Activated T-helper 1 cell treated with anti-CD3 and anti-CD28 coated beads, Interleukin-12 subunit alpha, Interleukin-12 subunit beta, Interleukin-2, Interleukin-4 antibody, amounts not matched to agents 30 ng/mL and 10 ng/mL and 1 ng/mL, durations not matched to agents 14 hours and 24 hours and 36 hours (primary cell): ENCODE results near the gene EGLN3. TPM values are rescaled to one million over a fixed set of nuclear protein-coding genes. Genes with fewer than 3 reads are reported as not detected.
A peak's percentile ranks its signal among the peaks of the same experiment; 100 is the strongest.

Experiments used
- DNase-seq: peaks from one replicate; pipeline ENCODE4 v3.0.0; 2021; ENCODE audit warnings: low spot score
- H3K27ac Mint-ChIP-seq: one replicate; pipeline ENCODE4 v1.8.0; 2021; ENCODE audit warnings: mild to moderate bottlenecking, mixed read lengths
- H3K27me3 Mint-ChIP-seq: one replicate; pipeline ENCODE4 v1.8.0; 2022; ENCODE audit warnings: mild to moderate bottlenecking, moderate library complexity, mixed read lengths; ENCODE audit not compliant: insufficient read depth
- H3K36me3 Mint-ChIP-seq: one replicate; pipeline ENCODE4 v1.8.0; 2021; ENCODE audit warnings: low read depth, mixed read lengths
- H3K4me1 Mint-ChIP-seq: one replicate; pipeline ENCODE4 v1.8.0; 2021; ENCODE audit warnings: low read depth, mixed read lengths
- H3K4me3 Mint-ChIP-seq: one replicate; pipeline ENCODE4 v1.8.0; 2021; ENCODE audit warnings: mild to moderate bottlenecking, moderate library complexity, mixed read lengths
- H3K9me3 Mint-ChIP-seq: one replicate; pipeline ENCODE4 v1.8.0; 2021; ENCODE audit warnings: mixed read lengths
- intact Hi-C: fragments of 100-400 bp; cut with micrococcal nuclease; formaldehyde crosslinking; loops from one replicate; pipeline ENCODE4 v1.15.1; 2024
- total RNA-seq: library from RNA; stranded (reverse); gene quantifications from 2 replicates; pipeline ENCODE4 v1.2.3, GENCODE V29; 2022

Gene EGLN3
- total RNA-seq = 8.7 and 11.2 TPM in 2 replicates

- Mint-ChIP-seq H3K27ac (peak within 1 kb of the TSS; percentile 70), H3K4me3 (peak within 1 kb of the TSS; percentile 80), H3K4me1 (peaks cover 44% of the 10 kb centered on the region), H3K27me3 (peaks cover 43% of the 10 kb centered on the region), H3K36me3 (peaks cover 13% of the 10 kb centered on the region), H3K9me3 (no peaks in the 10 kb centered on the region)
- intact Hi-C loops = loop anchor here (1.0 to 2.0 kb wide), 4 partner anchors 62 to 148 kb away; no protein-coding TSS in a partner anchor
- peak; percentile 79 for DNase-seq
Observed at GRCh38 chr14:33950320-33951182, at the start of gene EGLN3. Gene EGLN3 (minus strand): TSS chr14:33951074. CDS start chr14:33950752, 322 bp downstream.

- Mint-ChIP-seq H3K36me3 (peaks cover 12% of the 10 kb centered on the region), H3K27ac (no peak overlapping the region), H3K27me3 (peaks cover 8% of the 10 kb centered on the region), H3K4me1 (peaks cover 15% of the 10 kb centered on the region), H3K4me3 (no peak overlapping the region), H3K9me3 (no peaks in the 10 kb centered on the region)
- no peak for DNase-seq
- intact Hi-C loops = no loop called here
Observed at GRCh38 chr14:34000396-34000795, 49.5 kb upstream of the EGLN3 start.

GRCh38 chr14:33999771-34000291 lies 49.0 kb upstream of the EGLN3 start:
- Mint-ChIP-seq H3K27me3 (peaks cover 8% of the 10 kb centered on the region), H3K4me1 (peaks cover 15% of the 10 kb centered on the region), H3K27ac (no peak overlapping the region), H3K4me3 (no peak overlapping the region), H3K36me3 (peaks cover 14% of the 10 kb centered on the region), H3K9me3 (no peaks in the 10 kb centered on the region)
- DNase-seq = no peak
- intact Hi-C loops = no loop called here

GRCh38 chr14:33997611-33998010 lies 46.7 kb upstream of the EGLN3 start:
- H3K9me3 Mint-ChIP-seq = peaks cover 3% of the 10 kb centered on the region
- H3K4me1 Mint-ChIP-seq = peaks cover 15% of the 10 kb centered on the region
- H3K27me3 Mint-ChIP-seq = peaks cover 6% of the 10 kb centered on the region
- no peak overlapping the region for H3K4me3 Mint-ChIP-seq
- H3K36me3 Mint-ChIP-seq = peaks cover 18% of the 10 kb centered on the region
- H3K27ac Mint-ChIP-seq = no peak overlapping the region
- intact Hi-C loops = no loop called here
- DNase-seq = no peak

- H3K9me3 Mint-ChIP-seq = peaks cover 5% of the 10 kb centered on the region
Observed at GRCh38 chr14:33996462-33996861, 45.6 kb upstream of the EGLN3 start.

GRCh38 chr14:33993246-33993645 lies 42.4 kb upstream of the EGLN3 start:
- H3K9me3 Mint-ChIP-seq = peaks cover 5% of the 10 kb centered on the region
- intact Hi-C loops = no loop called here

More at GRCh38 chr14:33996462-33996861, 45.6 kb upstream of the EGLN3 start:
- H3K4me1 Mint-ChIP-seq = peaks cover 9% of the 10 kb centered on the region
- H3K36me3 Mint-ChIP-seq = peaks cover 22% of the 10 kb centered on the region
- intact Hi-C loops = no loop called here
- no peak overlapping the region for H3K4me3 Mint-ChIP-seq
- H3K27me3 Mint-ChIP-seq = peaks cover 6% of the 10 kb centered on the region
- no peak overlapping the region for H3K27ac Mint-ChIP-seq
- no peak for DNase-seq

GRCh38 chr14:33992274-33993007 lies 41.6 kb upstream of the EGLN3 start:
- Mint-ChIP-seq H3K4me1 (peaks cover 17% of the 10 kb centered on the region), H3K27me3 (peaks cover 10% of the 10 kb centered on the region), H3K36me3 (peaks cover 27% of the 10 kb centered on the region), H3K9me3 (peaks cover 5% of the 10 kb centered on the region), H3K4me3 (no peak overlapping the region), H3K27ac (peak overlapping the region; percentile 12)
- DNase-seq = no peak
- intact Hi-C loops = no loop called here

More at GRCh38 chr14:33993246-33993645, 42.4 kb upstream of the EGLN3 start:
- H3K4me3 Mint-ChIP-seq = no peak overlapping the region
- H3K27ac Mint-ChIP-seq = no peak overlapping the region
- peaks cover 12% of the 10 kb centered on the region for H3K27me3 Mint-ChIP-seq
- no peak for DNase-seq
- peaks cover 19% of the 10 kb centered on the region for H3K4me1 Mint-ChIP-seq
- peaks cover 28% of the 10 kb centered on the region for H3K36me3 Mint-ChIP-seq

GRCh38 chr14:33990790-33991189 lies 39.9 kb upstream of the EGLN3 start:
- intact Hi-C loops = no loop called here
- peaks cover 17% of the 10 kb centered on the region for H3K4me1 Mint-ChIP-seq
- peaks cover 27% of the 10 kb centered on the region for H3K36me3 Mint-ChIP-seq
- DNase-seq = no peak
- no peak overlapping the region for H3K27ac Mint-ChIP-seq
- no peak overlapping the region for H3K4me3 Mint-ChIP-seq
- peaks cover 7% of the 10 kb centered on the region for H3K27me3 Mint-ChIP-seq
- H3K9me3 Mint-ChIP-seq = peaks cover 10% of the 10 kb centered on the region

- Mint-ChIP-seq H3K9me3 (peaks cover 8% of the 10 kb centered on the region), H3K27ac (no peak overlapping the region), H3K4me1 (peaks cover 17% of the 10 kb centered on the region), H3K4me3 (no peak overlapping the region), H3K36me3 (peaks cover 27% of the 10 kb centered on the region), H3K27me3 (peaks cover 7% of the 10 kb centered on the region)
- intact Hi-C loops = no loop called here
- no peak for DNase-seq
Observed at GRCh38 chr14:33987565-33988080, 36.7 kb upstream of the EGLN3 start.

GRCh38 chr14:33986804-33987203 lies 35.9 kb upstream of the EGLN3 start:
- Mint-ChIP-seq H3K27me3 (peaks cover 7% of the 10 kb centered on the region), H3K27ac (no peak overlapping the region), H3K36me3 (peaks cover 20% of the 10 kb centered on the region), H3K9me3 (peaks cover 5% of the 10 kb centered on the region), H3K4me3 (no peak overlapping the region), H3K4me1 (peaks cover 17% of the 10 kb centered on the region)
- DNase-seq = no peak
- intact Hi-C loops = no loop called here

GRCh38 chr14:33985242-33985641 lies 34.4 kb upstream of the EGLN3 start:
- Mint-ChIP-seq H3K9me3 (peaks cover 5% of the 10 kb centered on the region), H3K36me3 (peaks cover 15% of the 10 kb centered on the region), H3K27ac (no peak overlapping the region), H3K27me3 (peaks cover 8% of the 10 kb centered on the region), H3K4me3 (no peak overlapping the region), H3K4me1 (peaks cover 15% of the 10 kb centered on the region)
- DNase-seq = no peak
- intact Hi-C loops = no loop called here

GRCh38 chr14:33979613-33980276 lies 28.9 kb upstream of the EGLN3 start:
- no peak for DNase-seq
- H3K27me3 Mint-ChIP-seq = peaks cover 1% of the 10 kb centered on the region
- H3K36me3 Mint-ChIP-seq = peaks cover 3% of the 10 kb centered on the region
- intact Hi-C loops = no loop called here
- no peaks in the 10 kb centered on the region for H3K9me3 Mint-ChIP-seq
- no peak overlapping the region for H3K4me3 Mint-ChIP-seq
- H3K4me1 Mint-ChIP-seq = peaks cover 30% of the 10 kb centered on the region
- H3K27ac Mint-ChIP-seq = no peak overlapping the region
